GM12891 (cell line): ENCODE measurements around the gene SINHCAF.
"Not testable (repeated sequence)": the region's sequence is repeated elsewhere in the genome, so short reads cannot be mapped to it uniquely, and the experiment has no call there.

ENCODE experiments used
- DNase-seq: peaks from one replicate; pipeline ENCODE4 v3.0.0; 2011; ENCODE audit warnings: low spot score; ENCODE audit not compliant: insufficient read length
- FAIRE-seq: peaks from 2 replicates; lab custom pipeline; 2011; peaks lifted over from hg19 to GRCh38; lab: Jason Lieb, UNC
- PAX5 ChIP-seq: IDR thresholded peaks from 2 replicates; pipeline ENCODE4 v1.6.1; 2011; ENCODE audit warnings: low read length, moderate library complexity, mild to moderate bottlenecking; ENCODE audit not compliant: insufficient read depth, severe bottlenecking
- POLR2A ChIP-seq: IDR thresholded peaks from 2 replicates; pipeline ENCODE4 v1.6.1; 2011; ENCODE audit warnings: low read depth, low read length, control low read depth
- POLR2AphosphoS5 ChIP-seq: IDR thresholded peaks from 2 replicates; pipeline ENCODE4 v1.6.1; 2011; ENCODE audit warnings: low read depth, low read length, control low read depth
- POU2F2 ChIP-seq: IDR thresholded peaks from 2 replicates; pipeline ENCODE4 v1.6.1; 2011; ENCODE audit warnings: low read depth, mild to moderate bottlenecking, control low read depth, low read length, moderate library complexity
- SPI1 ChIP-seq: IDR thresholded peaks from 2 replicates; pipeline ENCODE4 v1.6.1; 2011; ENCODE audit warnings: low read depth, low read length, control low read depth
- TAF1 ChIP-seq: IDR thresholded peaks from 2 replicates; pipeline ENCODE4 v1.6.1; 2011; ENCODE audit warnings: low read depth, low read length, control low read depth

The SINHCAF gene

GRCh38 chr12:31274520-31275300 is 51.2 kb downstream of the SINHCAF start:
- FAIRE-seq, result no peak
- TF ChIP-seq POLR2A, result no peak
- TF ChIP-seq SPI1, result no peak
- TF ChIP-seq TAF1, result no peak
- TF ChIP-seq POU2F2, result no peak
- no peak for TF ChIP-seq PAX5
- no peak for TF ChIP-seq POLR2AphosphoS5
- no peak for DNase-seq

GRCh38 chr12:31273794-31274193 is 52.2 kb downstream of the SINHCAF start:
- FAIRE-seq, result not testable (repeated sequence)

GRCh38 chr12:31272607-31273225 is 53.2 kb downstream of the SINHCAF start:
- TF ChIP-seq TAF1 (no peak), POLR2AphosphoS5 (no peak), POLR2A (no peak), POU2F2 (no peak), SPI1 (no peak), PAX5 (no peak)
- FAIRE-seq, result no peak
- no peak for DNase-seq

More at GRCh38 chr12:31273794-31274193, 52.2 kb downstream of the SINHCAF start:
- not testable (repeated sequence) for DNase-seq

GRCh38 chr12:31267966-31268365 is 58.0 kb downstream of the SINHCAF start:
- no peak for TF ChIP-seq SPI1
- no peak for TF ChIP-seq POLR2AphosphoS5
- TF ChIP-seq POU2F2, result no peak
- TF ChIP-seq POLR2A, result no peak
- TF ChIP-seq TAF1, result no peak
- no peak for TF ChIP-seq PAX5
- FAIRE-seq, result no peak
- DNase-seq, result no peak

GRCh38 chr12:31265722-31266121 is 60.2 kb downstream of the SINHCAF start:
- DNase-seq (no peak), FAIRE-seq (no peak)
- TF ChIP-seq POLR2AphosphoS5 (no peak), POU2F2 (no peak), TAF1 (no peak), PAX5 (no peak), SPI1 (no peak), POLR2A (no peak)

GRCh38 chr12:31263661-31264060 is 62.3 kb downstream of the SINHCAF start:
- TF ChIP-seq SPI1 (no peak), POU2F2 (no peak), PAX5 (no peak), POLR2A (no peak), POLR2AphosphoS5 (no peak)
- DNase-seq, result no peak
- no peak for FAIRE-seq

GRCh38 chr12:31261744-31262143 is 64.2 kb downstream of the SINHCAF start:
- TF ChIP-seq POLR2AphosphoS5 (no peak), POU2F2 (no peak), TAF1 (no peak), POLR2A (no peak), SPI1 (no peak), PAX5 (no peak)
- no peak for DNase-seq
- no peak for FAIRE-seq

GRCh38 chr12:31260840-31261239 is 65.1 kb downstream of the SINHCAF start:
- no peak for DNase-seq
- TF ChIP-seq TAF1 (no peak), POLR2AphosphoS5 (no peak), POU2F2 (no peak), POLR2A (no peak), SPI1 (no peak), PAX5 (no peak)
- FAIRE-seq, result no peak

- FAIRE-seq (no peak), DNase-seq (no peak)
- TF ChIP-seq PAX5 (no peak), SPI1 (no peak), POLR2AphosphoS5 (no peak), POU2F2 (no peak), TAF1 (no peak), POLR2A (no peak)
Measured at GRCh38 chr12:31259136-31259886, 66.6 kb downstream of the SINHCAF start.
